GM03348 (cell line): Measurements from ENCODE around the gene GDAP2.
"Not testable (repeated sequence)": the region's sequence is repeated elsewhere in the genome, so short reads cannot be mapped to it uniquely, and the experiment has no call there.

ENCODE experiments used
- DNase-seq: peaks from one replicate; pipeline ENCODE4 v3.0.0; 2012; ENCODE audit warnings: low spot score

The GDAP2 gene

GRCh38 chr1:117899801-117900200 lies 29.6 kb downstream of the GDAP2 start:
- no peak for DNase-seq

DNA sequence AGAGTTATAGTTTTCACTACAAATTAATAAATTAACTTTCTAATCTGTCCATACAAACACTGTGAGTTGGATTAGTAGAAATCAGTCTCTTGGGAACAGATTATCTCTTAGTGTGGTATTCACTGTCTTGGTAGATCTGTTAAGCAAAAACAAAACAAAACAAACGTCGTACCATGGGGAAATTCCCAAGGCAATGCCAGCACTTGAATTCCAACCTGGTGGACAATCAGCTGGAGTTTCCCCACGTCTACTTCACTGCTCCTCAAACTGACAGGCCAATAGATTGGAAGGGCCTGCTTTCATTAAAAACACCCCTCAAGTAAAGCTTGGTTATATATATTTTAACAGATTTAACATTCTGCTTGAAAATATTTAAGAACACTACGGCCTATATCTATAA lies 31.9 kb downstream of the GDAP2 start:
- DNase-seq = no peak

DNA sequence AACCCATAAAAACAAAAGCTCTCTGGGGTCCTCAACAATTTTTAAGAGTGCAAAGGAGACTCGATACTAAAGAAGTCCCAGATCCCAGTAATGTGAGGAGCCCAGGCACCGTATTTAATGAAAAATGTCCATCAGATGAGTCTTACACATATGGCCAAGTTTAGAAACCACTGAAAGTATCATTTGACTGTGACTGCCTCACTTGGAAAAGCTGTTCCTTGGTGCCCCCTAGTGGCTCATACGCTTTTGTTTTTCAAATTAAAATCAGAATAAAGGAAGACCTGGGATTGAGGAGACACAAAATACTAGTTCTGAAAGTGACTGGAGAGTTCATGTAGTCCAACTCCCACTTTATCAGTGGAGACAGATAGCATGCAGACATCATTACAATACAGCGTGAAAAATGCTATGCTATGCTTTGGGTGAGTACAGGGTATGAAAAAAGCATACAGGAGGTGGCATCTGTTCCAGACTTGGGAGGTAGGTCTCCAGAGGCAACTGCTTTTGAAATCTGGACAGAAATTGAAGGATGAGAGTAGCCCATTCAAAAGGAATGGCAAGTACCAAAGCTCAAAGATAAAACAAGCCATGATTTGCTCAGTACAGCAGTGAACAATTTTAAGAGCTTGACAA lies 33.8 kb downstream of the GDAP2 start:
- DNase-seq = peak; percentile 71

DNA sequence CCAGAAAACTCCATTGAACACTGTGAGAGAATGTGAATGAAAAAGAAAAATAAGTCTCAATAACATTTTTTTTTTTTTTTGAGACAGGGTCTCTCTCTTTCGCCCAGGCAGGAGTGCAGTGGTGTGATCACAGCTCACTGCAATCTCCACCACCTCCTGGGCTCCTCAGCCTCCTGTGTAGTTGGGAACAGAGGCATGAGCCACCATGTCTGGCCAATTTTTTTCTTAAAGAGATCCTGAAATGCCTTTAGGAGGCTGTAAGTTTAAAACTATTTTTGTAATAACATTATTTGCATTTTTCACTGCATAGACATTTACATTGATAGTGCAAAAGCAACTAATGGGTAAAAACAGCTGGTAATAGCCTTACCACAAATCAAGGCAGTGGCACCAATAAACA lies 35.3 kb downstream of the GDAP2 start:
- no peak for DNase-seq

DNA sequence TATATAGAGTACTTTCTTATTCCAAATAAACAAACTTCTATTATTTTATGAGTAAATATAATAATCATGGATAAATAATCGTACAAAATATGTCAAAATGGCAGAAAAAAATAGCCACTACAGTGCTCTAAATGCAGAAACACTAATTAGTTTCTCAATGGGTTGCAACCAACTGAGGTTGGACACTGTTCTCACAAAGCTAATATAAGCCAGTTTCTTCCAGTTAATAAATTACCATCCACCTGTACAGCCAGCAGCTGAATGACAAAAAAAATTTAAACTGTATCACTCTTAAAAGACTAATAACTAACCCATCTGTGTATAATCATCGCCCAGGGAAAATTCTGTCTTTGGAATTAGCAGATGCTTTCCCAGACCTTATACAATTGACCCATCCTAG lies 36.9 kb downstream of the GDAP2 start:
- DNase-seq = no peak

- DNase-seq = no peak
Observed at GRCh38 chr1:117890452-117890851, 39.0 kb downstream of the GDAP2 start.

DNA sequence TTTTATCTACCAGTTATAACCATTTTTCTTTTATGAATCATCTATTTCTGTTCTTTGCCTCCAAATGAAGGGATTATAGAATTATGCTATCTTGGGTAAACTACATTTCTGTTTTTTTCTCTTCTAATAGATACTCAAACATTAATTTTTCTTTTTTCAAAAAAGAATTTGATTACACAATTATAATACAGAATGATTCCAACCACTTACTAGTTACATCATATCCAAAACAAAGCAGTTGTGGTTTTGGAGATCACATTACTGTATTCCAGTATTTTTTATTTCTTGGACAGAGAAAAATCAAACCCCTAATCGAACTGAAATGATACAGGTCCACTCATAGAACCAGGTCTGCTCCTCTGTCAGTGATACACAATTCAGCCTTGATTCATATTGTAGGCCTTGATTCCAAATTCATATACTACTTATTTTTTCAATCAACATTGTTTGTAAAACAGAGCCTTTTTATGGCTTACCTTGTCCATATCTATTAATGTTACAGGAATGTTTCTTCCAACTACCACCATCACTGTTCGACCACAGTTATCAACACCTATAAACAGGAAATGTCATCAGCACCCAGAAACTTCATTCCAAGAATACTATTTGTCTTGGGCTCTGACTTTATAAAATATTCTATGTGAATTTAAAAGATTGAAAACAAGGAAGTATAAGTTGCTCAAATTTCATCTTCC lies 43.2 kb downstream of the GDAP2 start:
- peak; percentile 40 for DNase-seq

GRCh38 chr1:117883616-117884015 lies 45.8 kb downstream of the GDAP2 start:
- no peak for DNase-seq

- DNase-seq = no peak
Observed at GRCh38 chr1:117879284-117879683, 50.1 kb downstream of the GDAP2 start.

GRCh38 chr1:117877823-117878222 lies 51.6 kb downstream of the GDAP2 start:
- no peak for DNase-seq

DNA sequence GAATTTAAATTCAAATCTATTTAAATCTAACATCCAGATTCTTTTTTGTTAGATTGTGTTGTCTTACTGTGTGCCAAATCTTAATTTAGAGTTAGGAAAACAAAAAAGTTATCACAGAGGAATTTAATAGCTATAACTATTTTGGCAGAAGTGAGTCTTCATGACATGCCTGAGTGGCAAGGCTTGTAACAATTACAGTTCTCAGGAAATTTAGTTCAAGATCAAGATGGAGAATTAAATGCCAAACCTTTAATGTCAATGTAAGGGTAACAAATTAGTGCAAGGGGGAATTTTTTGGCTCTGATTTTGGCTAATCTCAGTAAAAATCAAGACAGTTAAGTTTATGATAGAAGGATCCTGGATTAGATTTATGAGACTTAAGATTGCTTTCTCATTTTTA lies 58.4 kb downstream of the GDAP2 start:
- no peak for DNase-seq

- DNase-seq = no peak
Observed at GRCh38 chr1:117861694-117862093, 67.7 kb downstream of the GDAP2 start.

GRCh38 chr1:117860896-117861610 lies 68.4 kb downstream of the GDAP2 start:
- peak; percentile 75 for DNase-seq

- DNase-seq = no peak
Observed at GRCh38 chr1:117859901-117860300, 69.5 kb downstream of the GDAP2 start.

GRCh38 chr1:117857418-117857817 lies 72.0 kb downstream of the GDAP2 start:
- DNase-seq = no peak

- no peak for DNase-seq
Observed at GRCh38 chr1:117852853-117853553, 76.4 kb downstream of the GDAP2 start.

DNA sequence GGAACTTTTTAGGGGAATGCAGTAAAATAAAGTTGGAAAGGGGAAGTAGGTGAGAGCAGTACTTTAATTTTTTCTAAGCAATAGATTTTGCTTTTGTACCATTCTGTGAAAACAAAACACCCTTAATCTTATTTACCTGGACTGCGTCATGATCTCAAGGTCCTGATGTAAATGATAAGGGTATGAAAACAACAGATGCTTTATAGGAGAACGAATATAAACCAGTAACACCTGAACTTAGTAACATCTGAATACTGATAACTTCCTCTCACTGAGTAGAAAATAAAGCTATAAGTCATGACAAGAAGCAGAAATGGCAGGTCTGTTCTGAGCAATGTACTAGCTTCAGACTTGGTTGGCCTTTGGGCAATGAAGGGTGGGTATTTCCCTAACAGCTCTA lies 77.7 kb downstream of the GDAP2 start:
- DNase-seq = no peak

DNA sequence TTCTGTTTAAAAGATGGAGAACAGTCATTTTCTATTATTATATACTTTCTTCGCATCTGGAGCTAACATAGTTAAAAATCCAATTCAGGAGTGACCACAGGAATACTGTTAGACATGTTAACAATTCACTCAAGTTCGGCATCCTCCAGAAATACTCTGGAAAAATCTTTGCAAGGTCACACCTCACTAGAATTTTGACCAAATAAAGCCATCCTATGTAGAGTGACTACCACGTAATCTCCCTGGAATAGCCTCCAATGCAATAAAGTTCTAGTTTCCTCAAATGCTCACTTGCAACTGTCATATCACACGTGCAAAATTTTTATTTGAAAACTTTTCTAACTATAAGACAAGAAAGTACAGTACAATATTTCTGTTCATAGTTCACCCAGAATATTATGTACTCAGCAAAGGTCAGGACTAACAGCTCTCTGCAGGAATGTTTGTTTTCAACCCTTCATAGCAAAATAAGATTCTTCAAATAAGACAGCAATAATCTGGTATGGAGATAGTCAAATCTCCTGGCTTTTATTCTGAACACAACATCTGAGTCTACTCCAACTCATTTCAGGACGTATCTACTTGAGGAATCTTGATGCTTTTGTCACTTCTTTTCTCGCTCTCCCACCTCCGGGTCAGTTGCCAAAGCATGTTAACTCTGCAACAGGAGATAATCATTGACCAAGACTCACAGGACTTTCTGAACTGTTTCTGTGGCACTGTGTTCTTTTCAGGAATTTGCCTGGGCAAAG lies 82.6 kb downstream of the GDAP2 start:
- DNase-seq = no peak

DNA sequence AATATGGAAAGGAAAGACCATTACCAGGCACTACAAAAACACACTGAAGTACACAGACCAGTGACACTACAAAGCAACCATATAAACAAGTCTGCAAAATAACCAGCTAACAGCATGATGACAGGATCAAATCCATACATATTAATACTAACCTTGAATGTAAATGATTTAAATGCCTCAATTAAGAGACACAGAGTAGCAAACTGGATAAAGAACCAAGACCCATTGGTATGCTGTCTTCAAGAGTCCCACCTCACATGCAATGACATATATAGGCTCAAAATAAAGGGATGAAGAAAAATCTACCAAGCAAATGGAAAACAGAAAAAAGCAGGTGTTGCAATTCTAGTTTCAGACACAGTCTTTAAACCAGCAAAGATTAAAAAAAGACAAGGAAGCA lies 84.9 kb downstream of the GDAP2 start:
- DNase-seq = not testable (repeated sequence)

DNA sequence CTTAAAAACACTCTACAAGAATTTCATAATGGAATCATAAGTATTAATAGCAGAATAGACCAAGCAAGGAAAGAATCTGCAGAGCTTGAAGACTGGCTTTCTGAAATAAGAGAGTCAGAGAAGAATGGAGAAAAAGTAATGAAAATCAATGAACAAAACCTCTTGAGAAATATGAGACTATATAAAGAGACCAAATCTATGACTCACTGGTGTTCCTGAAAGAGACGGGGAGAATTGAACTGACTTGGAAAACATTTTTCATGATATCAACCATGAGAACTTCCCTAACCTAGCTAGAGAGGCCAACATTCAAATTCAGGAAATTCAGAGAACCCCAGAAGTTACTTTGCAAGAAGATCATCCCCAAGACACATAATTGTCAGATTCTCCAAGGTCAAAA lies 85.6 kb downstream of the GDAP2 start:
- no peak for DNase-seq

DNA sequence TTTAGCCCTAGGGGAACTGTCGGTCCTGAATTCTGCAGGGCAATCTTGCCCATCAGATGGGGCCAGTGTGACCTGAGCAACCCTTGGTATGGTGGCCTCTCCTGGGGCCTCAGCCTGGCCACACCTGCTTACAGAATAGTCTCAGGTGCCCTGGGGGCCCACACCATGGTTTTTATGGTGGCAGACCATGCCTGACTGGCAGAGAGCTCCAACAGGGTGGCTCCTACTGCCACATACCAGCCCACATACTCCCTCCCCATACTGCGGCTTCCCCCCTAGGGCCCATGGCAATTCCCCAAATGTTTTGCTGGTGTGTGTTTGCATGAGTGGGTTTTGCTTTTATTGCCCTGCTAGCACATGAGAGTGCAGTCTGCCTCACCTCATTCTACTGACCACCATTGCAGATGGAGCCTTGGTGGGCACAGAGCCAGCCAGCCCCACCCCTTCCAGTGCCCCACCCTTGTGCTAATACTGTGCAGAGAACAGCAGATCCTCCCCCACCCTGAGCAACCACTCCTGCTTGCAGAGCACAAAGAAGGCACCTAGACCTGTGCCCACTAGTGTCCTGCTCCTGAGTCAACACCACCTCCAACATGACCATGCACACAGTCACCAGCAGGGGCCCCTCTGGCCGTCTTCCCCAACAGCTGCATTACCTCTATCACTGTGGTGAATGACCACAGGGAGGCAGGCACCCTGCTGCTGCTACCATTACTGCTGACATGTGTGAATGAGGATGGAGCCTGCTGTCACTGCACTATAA lies 86.8 kb downstream of the GDAP2 start:
- no peak for DNase-seq
